ENCODE measurements around the gene ATP10B.

The ATP10B gene

DNA sequence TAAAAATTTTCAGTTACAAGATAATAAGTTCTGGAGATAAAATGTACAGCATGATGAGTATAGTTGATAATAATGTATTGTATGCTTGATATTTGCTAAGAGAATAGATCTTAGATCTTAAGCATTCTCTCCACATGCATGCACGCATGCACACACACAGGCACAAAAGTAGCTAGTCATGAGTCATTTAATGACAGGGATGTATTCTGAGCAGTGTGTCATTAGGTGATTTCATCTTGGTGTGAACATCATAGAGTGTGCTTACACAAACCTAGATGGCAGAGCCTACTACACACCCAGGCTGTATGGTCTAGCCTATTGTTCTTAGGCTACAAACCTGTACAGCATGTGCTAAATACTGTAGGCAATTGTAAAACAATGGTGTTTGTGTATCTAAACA, 306.2 kb downstream of the ATP10B start:
- DNase-seq = no peak

DNA sequence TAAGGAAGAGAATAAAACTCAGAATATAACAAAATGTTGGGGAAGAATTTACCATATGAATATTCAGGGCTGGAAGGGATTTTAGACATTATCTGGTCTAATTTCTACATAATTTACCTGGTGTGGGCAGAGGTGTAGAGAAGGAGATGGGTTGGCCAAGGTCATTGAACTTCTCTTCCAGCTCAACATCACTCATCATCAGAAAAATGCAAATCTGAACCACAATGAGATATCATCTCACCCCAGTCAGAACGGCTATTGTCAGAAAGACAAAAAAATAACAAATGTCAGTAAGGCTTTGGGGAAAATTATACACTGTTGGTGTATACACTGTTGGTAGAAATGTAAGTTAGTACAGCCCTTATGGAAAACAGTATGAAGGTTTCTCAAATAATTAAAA, 308.6 kb downstream of the ATP10B start:
- no peak for DNase-seq

DNA sequence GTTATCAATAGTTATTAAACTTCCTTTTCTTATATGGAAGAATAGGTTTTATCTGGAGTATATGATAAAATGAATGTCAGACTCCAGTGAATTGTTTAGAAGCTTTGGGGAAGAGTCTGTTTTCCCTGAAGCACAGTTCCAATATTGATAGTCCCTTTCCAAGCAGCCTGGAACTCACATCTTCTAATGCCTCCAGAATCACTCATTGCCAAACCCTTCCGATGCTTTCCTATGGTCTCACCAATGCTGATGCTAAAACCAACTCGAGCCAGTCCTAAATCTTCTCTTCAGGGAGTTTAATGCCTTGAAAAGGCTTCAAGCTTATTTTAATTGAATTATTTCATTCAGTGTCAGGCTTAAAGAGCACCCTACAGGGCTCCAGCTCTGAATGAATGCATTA, 309.2 kb downstream of the ATP10B start:
- no peak for DNase-seq

DNA sequence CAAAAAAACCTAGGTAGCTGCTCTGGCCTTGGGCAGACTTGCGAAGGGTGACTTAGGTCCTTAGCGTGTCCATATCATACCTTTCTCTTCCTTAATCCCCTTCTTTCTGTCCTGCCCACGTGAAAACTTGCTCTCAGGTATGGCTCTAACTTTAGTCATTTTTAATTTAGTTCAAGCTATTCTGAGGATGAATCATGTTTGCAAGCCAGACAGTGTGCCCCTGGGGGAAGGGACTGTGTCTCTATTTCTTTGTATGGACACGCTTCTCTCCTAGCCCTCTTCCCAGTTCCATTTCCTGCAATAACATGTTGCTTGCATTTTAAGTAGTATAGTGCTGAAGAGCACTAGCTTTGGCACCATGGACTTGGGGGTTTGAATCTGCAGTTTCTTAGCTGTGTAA, 309.7 kb downstream of the ATP10B start:
- no peak for DNase-seq

DNA sequence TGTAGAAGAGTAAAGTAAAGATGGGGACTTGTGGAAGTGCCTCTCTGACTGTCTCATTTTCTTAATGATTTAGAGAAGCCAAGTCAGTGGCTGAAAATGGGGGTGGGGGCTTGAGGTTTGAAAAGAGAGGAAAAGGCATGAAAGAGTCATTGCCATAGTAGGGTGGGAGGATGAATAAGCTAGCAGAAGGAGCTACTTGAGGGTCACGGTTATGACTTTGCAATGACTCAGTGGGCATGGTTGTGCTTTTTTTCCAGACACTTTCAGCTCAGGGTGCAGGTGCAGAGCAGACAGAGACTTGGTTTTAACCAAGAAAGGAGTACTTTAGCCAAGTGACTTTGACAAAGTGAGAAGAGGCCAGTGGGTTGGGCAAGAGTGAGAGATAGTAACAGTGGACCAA, 312.6 kb downstream of the ATP10B start:
- no peak for DNase-seq

DNA sequence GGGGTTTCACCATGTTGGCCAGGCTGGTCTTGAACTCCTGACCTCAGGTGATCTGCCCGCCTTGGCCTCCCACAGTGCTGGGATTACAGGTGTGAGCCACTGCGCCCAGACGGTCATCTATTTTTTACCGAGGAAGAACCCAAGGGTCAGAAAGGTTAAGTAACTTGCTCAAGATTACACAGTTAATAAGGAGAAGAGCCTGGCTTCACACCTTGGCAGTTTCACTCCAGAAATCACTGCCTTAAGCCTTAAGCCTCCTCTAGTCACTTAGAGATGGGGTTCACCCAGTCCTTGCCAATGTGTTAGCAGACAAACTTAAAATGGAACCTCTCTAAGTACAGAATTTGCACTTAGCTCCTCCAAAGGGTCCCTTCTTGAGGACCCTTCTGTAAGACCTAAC, 314.1 kb downstream of the ATP10B start:
- no peak for DNase-seq

DNA sequence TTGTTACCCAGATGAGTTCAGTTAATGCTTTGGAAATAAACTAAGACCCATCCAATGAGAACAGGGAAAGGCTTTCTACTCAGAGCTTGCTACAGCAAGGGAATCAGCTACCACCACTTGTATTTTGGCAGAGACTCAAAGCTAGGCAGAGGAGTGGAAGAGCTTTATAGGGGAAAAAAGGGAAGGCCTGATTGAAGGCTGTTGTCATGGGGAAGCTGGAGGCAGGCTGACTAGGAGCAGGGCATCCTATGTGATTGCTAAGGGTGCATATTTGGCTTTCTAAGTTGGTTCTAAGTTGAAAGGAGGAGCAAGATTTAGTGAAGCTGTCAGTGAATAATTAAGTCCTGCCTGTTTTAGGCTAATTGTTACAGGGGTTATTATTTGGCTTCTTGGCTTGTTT, 314.9 kb downstream of the ATP10B start:
- DNase-seq = no peak

DNA sequence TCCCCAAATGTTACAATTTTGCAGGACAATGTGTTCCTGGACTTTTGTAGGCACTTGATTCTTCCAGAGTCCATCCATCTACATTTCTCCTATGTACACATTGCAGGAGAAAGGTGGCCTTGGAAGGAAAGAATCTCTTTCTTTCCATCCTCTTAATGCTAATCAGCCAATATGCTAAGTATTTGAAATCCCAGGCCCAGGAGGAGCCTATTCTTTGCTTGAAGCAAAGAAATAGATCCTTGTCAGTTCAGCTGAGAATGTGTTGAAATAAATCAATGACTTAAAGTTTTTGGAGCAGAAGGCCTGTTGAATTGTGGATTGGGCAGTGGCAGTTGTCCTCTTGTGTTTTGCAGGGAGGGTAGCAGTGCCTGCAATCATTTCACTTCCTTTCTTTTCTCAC, 317.1 kb downstream of the ATP10B start:
- DNase-seq = no peak

DNA sequence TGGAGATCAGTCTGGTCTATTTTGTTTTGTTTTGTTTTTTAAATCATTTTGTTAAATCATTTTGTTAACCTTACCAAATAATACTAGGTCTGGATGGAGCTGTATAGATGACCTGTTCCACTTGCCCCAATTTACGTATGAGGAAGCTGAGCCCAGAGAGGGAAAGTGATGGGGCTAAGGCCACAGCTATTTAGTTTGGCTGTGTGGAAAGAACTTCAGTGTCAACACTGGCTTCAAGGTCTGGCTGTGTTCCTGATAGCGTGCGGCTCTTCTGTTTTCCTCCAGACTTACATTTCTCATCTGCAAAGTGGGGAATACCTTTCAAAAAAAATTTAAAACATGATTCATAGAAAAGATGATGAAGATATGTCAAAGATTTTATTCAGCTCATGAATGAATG, 317.9 kb downstream of the ATP10B start:
- DNase-seq = no peak

DNA sequence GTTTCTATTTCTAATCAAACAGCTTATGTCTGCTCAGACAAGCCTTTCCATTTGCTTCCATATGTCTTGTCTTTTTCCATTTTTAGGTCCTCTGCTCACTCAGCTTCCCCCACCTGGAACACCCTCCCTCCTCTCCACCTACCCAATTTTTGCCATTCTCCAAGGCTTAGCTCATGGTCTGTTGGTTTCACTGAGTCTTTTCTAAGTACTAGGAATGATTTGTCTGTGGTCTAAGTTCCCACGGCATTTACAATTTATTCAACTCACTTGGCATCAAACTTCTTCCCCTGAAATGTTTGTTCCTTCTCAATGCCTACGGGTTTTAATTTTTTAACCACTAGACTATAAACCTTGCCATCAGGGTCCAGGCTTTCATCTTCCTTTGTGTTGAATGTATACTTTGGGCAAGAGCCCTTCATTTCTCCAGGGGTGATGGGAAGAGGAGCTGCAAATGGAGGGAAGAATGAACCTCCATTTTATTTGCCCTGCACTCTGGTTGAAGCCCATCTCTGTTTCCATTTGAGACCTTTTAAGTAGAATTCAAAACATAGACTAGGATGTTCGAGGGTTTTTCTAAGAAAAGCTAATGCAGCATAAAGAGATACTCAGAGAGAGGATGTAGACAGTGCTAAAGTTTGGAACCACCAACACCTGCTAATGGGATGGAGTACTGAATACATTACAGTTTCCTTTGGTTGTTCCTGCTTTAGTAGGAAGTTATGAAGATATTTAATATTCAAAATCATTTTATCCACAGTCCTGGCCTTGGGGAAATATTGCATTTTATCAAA, 326.3 kb downstream of the ATP10B start:
- DNase-seq = no peak

DNA sequence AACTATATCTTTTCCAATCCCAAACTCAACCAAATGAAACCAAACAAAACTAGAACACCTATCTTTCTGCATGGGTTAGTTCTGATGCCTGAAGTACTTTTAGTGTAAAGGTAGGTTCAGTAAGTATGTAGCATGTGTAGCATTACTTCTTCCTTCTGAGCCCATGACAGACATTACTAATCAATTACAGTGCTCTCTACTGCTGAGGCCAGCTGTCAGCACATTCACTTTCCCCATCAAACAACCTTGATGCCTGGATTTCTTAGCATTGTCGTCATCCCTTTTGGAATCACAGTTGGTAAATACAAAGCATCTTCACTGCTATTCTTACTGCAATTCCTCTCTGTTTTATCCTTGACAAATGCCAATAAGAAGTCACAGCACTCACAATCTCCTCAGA, 327.2 kb downstream of the ATP10B start:
- DNase-seq = no peak

DNA sequence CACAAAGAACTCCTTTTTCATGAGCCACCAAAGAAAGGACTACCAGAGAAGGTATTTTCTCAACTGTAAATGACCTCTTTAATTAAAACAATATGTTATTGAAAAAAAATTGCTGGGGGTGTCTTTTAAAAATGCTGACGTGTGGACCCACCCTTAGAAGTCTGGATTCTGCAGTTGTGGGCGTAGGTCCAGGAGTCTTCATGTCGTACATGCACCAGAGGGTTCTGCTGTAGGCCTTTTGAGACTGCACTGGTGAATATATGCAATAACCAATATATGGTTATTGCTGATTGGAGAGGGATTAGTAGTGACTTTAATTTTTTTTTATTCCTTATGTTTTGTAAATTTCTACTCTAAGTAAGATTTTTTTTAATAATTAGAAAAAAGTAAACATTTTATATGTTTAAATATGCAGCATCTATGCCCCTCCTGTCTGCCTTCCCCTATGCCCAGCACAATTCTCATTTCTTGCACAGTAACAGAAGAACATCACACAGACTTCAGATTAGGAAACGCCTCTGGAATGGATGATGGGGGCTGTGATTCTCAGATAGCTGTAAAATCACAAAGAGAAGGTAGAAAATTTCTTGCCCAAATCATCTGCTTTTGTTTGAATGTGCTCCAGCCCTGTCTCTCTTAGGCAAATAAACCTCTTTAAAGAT, 328.4 kb downstream of the ATP10B start:
- DNase-seq = no peak

DNA sequence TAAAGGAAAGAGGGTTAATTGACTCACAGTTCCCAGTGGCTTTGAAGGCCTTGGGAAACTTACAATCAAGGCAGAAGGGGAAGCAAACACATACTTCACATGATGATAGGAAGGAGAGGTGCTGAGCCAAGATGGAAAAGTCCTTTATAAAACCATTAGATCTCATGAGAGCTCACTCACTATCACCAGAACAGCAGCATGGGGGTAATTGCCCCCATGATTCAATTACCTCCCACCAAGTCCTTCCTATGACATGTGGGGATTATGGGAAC, 330.7 kb downstream of the ATP10B start:
- no peak for DNase-seq

DNA sequence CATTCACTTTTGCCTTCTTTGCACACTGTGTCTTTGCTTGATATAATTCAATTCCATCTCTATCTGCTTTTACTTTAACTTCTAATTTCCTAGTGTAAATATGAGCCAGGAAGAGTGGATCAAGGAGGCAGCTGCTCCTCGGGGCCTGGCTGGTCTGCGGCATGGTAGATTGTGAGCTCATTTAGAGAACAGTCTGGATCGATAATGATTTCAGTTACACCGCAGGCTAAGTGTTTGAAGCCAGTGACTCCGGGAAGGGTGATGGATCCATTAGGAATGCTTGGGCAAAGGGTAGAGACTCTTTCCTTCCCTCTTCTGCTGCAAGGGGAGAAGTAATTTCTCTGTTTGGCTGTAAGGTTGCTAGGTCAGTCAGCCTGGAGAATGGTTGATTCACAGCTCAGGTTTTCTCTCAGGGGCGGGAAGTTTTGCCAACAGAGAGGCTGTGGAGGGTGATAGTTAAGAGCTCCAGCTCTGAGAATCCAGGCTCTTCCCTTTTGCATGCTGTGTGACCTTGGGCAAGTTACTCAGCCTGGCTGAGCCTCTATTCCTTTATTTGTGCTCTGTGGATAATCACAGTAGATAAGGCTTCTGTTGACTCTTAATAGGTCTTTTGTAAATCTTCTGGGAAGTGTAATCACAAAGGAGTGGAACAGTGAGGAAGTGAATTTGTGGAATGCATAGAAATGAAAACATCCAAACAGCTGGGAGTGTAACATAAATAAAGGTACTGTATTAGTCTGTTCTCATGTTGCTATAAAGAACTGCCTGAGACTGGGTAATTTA, 331.2 kb downstream of the ATP10B start:
- DNase-seq = no peak

DNA sequence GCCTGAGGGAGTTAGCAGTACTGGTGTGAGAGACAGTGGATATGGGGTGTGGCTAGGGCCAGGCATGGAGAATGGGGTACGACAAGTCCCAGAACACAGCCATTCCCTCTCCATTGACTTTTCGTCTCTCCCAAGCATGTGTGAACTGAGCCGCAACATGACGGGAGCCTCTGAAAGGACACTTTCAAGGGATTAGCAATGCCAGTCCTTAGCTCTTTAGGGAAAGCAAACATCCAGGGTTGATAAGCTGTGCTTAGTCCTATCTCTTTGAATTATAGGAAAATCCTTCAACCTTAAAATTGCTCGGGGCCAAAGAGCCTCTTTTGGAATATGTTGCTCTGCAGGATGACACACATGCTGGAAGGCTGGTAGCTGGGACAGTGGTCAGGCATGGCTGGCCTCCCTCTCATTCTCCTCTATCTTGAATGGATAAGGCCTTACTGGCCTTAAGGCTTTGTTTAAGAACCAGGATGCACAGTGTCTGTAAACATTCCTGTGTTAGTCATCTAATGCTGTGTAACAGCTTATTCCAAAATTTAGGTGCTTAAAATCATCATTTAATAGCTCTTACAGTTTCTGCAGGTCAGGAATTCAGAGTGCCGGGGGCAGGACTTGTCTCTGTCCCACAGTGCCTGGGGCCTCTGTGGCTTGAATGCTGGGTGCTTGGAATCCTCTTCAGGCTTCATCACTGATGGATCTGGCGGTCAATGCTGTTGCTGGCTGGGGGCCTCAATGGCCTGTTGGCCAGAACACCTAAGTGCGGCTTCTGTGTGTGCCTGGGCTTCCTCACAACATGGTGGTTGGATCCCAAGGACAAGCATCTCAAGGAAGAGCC, 335.1 kb downstream of the ATP10B start:
- DNase-seq = no peak

DNA sequence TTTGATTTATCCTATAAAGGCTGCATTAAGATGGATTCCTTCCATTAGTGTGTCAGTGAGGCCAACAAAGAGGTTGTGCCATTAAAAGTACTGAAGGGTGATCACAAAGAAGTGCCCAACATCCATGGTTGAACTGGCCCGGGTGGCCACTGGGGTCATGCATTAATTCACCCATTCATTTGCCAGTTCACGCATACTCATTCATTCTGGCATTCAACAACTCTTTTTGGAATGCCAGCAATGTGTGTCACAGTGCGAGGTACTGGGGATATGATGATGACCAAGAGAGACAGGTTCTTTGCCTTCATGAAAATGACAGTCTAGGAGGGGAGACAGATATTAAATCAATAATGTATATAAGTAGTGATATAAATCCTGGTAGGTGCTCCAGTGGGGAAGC, 337.1 kb downstream of the ATP10B start:
- no peak for DNase-seq

DNA sequence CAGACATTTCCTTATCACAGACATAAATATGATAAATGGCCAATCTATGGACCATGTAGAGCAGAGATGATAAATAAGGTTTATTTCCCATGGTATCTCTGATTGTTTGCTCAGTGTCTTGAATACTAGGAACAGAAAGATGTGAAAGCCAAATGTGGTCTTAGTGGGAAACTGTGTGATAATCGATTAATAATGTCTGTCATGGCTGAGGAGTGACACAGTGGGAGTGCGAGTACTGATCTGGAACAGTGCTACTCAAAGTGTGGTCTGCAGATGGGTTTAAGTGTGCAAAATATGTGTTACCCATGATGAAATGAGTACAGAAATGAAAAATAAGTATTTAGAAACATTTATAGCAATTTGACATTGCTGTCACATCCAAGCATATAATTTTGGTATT, 337.8 kb downstream of the ATP10B start:
- no peak for DNase-seq

DNA sequence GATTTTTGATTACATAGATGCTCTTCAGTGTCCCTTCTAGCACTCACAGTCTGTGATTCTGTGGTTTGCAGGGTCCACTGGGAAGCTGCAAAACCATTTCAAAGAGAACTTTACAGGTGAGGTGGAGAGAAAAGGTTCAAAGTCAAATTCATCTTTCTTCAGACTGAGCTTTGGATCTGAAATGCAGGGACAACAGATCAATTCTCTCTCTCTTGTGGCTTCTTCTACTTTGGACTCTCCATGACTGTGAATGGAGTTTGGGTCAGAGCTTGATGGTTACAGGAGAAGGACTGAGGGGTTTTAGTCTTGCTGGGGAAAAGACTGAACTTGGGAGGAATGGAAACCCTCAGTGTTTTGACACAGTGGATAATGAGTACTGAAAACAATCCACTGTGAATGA, 338.5 kb downstream of the ATP10B start:
- no peak for DNase-seq

All from activated gamma-delta T cell treated with Interleukin-2 at 50 U/mL for 16 hours (primary cell).